Vagina (tissue), 2 donors: ENCODE data around the gene PALM.

Source experiments
- CTCF ChIP-seq, 3 experiments: fragments of 450-650 bp in 2 of 3; fragments of 200-600 bp in 1 of 3; sonication (generic) in 1 of 3; IDR thresholded peaks; one replicate each; pipeline ENCODE4 v1.5.1; 2017 to 2019; ENCODE audit warnings: antibody characterized with exemption in 3 of 3, mild to moderate bottlenecking in 2 of 3, moderate library complexity in 2 of 3
- POLR2A ChIP-seq, 2 donors: fragments of 450-650 bp; IDR thresholded peaks; one replicate each; pipeline ENCODE4 v1.6.1; 2017; ENCODE audit warnings: antibody characterized with exemption in 2 of 2, mild to moderate bottlenecking in 2 of 2, moderate library complexity in 2 of 2
- POLR2AphosphoS5 ChIP-seq, 2 donors: sonication (generic); formaldehyde crosslinking; IDR thresholded peaks; one replicate each; pipeline ENCODE4 v1.9.0; 2017; ENCODE audit warnings: antibody characterized with exemption in 2 of 2, mild to moderate bottlenecking in 2 of 2, low read depth in 1 of 2; ENCODE audit not compliant: insufficient read depth in 1 of 2

GRCh38 chr19:792306-792885, 83.7 kb downstream of the PALM start:
- TF ChIP-seq CTCF (IDR thresholded peaks at IDR 0.05) = no peak
- no peak for TF ChIP-seq POLR2AphosphoS5 (IDR thresholded peaks at IDR 0.05; ENCODE audit: insufficient read depth in 1 of 2, low read depth in 1 of 2)
- no peak for TF ChIP-seq POLR2A (IDR thresholded peaks at IDR 0.05)
